ENCODE measurements around the gene SMIM1.
A peak's percentile ranks its signal among the peaks of the same experiment; 100 is the strongest.

Gene SMIM1

DNA sequence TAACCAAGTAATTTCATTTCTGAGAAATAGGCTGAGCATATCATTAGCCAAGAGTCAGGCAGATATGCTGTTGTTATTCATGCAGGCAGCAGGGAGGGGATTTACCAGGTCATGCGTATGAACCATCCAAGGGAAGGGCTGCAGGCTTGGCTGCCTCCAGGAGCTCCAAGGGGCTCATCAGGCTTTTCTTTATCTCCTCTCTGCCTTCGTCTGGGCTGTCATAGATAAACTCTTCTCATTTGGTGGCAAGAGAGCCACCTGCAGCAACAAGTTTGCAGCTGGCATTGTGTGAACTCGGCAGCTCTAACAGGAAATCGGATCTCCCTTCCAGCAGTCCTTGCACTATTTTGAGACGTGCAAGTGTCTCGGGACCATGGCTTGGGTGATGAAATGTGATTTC lies 12.8 kb upstream of the SMIM1 start:
- no peak for DNase-seq

DNA sequence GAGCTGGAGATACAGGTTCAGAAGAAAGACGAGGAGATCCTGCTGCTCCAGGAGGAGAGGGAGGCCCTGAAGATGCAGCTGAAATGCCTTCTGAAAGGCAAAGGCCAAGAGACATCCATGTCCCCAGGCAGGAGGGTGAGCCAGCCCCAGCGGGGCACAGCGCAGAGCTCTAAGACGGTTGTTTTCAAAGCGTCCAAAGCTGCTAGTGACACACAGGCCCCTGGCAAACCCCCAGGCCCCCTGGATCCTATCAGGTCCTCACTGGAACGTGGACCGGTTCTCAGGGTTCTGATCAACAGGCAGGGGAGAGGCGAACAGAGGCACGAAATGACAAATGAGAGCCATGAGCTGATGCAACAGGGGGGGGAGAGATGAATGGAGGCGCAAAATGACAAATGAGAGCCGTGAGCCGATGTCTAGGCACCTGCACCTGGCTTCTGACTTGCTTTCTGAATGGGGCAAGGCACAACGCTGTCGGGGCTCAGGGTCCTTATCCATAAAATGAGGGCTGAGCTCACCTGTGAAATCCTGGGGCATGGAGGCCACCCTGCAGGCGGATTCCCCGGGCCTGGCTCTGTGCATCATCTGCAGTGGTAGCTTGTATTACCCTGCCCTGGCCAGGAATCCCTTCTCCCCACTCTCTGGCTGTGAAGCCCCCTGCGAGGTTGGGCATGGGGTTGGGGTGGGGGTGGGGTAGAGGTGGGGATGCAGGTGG lies 11.1 kb upstream of the SMIM1 start:
- DNase-seq: no peak

GRCh38 chr1:3762151-3762872 lies 10.2 kb upstream of the SMIM1 start:
- no peak for DNase-seq

DNA sequence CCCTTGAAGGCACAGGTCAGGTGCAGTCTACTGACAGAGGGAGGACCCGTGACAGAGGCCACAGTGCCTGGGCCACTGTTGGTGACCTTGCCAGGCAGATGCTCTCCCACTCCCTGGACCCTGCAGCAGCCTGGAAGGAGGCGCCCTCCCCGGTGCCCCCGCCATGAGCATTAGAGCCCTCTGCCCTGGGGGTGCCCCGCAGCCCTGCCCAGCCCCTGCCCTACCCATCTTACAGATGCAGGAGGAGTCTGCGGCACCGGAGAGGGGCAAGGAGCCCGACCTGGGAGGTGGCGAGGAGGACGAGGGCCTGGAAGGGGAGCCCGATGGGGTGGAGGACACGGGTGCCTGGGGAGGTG lies 9.7 kb upstream of the SMIM1 start:
- no peak for DNase-seq

DNA sequence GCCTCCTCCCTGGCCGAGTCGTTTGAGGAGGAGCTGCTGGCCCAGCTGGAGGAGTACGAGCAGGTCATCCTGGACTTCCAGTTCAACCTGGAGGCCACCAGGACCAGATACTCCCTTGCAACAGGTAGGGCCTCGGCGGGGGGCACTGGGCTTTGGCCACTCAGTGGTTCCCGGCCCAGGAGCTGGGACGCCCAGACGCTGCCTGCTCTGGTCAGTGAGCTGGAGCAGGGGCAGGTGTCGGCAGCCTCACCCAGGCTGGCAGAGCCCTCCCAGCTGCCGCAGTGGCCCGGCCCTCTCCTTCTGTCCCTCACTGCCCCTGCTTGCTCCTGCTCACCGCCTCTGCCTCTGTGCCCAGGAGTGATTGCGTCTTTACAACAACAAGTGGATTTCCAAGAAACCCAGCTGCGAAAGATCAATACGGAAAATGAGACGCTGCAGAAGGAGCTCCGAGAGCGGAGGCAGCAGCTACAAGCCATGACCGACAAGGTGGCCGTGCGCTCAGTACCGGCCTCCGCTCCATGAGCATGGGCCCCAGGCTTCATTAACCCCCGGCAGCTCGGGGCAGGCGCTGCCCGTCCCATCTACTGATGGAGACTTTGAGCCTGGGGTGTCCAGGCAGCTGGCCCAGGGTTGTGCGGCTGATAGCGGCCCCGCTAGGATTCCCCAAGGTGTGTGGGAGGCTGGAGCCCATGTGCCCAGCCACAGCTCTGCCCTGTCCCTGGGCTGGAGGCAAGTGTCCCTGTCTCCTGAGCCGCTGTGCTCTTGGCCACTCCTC lies 9.0 kb upstream of the SMIM1 start:
- DNase-seq: no peak

GRCh38 chr1:3767328-3767925 lies 5.1 kb upstream of the SMIM1 start:
- DNase-seq: no peak

DNA sequence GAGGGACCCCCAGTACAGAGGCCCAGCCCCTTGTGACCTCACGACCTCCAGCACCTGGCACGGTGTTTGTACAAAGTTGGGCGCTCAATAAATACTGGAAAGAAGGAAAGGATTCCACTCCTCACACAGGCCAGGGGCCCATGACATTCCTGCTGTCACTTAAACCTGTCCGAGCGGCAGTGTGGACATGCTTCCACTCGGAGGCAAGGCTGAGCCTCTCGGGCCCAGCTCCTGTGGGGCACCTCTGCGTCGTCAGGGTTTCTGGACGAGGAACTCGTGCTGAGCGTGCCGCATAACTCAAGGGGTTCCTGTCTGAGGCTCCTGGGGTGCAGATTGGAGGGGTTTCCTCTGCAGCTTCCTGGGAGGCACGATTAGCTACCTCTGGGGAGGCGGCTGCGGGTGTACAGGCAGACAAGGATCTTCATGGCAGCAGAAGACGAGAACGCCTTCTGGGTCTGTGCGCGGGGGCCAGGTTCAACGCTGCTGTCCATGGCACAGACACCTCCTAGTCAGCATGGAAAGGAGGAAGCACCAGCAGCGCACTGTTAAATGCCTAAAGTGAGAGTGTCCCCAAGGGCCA lies 3.6 kb upstream of the SMIM1 start:
- no peak for DNase-seq

DNA sequence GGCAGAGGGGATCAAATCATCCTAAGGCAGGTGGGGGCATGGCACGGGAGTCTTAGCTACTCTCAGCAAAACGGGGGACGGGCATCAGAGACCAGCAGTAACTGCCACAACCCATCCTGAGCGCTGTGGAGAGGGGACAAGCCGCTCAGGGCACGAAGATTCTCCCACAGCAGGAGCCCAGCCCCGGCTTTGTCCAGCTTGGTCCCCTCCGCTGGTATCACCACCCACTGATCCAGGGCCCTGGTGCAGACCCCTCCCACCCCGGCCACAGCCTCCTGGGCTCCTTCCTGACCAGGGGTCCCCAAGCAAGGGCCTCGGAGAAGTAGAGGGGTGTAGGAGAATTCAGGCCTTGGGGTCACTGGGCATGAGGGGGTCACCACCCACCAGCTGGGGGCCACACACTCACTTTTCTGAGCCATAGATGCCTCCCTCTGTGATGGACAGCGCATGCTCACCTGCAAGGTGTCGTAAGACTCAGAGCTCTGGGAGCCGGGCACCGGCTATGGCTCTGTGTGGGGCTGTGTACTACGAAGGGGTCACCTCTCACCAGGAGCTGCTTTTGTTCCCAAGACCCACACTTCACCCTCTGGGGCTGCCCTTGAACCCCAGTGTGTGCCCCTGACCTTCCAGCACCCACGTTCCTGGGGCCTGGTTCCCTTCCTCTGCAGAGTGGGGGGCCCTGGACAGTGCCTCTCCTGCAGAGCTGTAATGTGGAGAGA lies 2.3 kb upstream of the SMIM1 start:
- no peak for DNase-seq

- DNase-seq: no peak
These were observed 1.2 kb upstream of the SMIM1 start for GRCh38 chr1:3771108-3772026.

DNA sequence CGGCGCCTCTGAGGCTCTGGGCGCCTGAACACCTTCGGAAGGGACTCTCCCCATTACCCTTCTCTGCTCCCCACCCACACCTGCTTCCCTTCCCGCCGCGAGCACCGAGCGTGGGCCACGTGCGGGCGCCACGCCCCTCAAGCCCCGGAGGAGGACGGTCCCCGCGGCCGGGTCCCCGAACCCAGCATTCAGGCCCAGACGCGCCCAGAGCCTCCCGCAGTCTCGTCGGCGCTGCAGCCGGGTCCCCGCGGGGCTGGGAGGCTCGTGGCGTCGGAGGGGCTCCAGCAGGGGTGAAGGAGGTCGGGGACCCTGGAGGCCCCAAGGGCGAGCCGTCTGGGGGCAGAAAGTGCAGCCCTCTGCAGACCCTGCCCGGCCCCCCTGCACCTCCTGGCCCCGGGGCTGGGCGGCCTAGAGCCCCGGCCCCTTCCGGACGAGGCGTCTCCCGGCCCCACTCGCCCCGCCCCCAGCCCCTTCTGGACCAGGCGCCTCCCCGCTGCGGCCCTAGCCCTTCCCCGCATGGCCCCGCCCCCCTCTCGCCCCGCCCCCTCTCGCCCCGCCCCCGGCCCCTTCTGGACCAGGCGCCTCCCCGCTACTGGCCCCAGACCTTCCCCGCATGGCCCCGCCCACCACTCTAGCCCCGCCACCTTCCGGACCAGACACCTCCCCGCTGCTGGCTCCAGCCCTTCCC lies 378 bp upstream of the SMIM1 start:
- peak; percentile 87 for DNase-seq

- DNase-seq: no peak
These were observed 1.2 kb downstream of the SMIM1 start for GRCh38 chr1:3773572-3774275.

- no peak for DNase-seq
These were observed 1.9 kb downstream of the SMIM1 start for GRCh38 chr1:3774276-3774945.

GRCh38 chr1:3774946-3775489 lies 2.5 kb downstream of the SMIM1 start:
- DNase-seq: no peak

DNA sequence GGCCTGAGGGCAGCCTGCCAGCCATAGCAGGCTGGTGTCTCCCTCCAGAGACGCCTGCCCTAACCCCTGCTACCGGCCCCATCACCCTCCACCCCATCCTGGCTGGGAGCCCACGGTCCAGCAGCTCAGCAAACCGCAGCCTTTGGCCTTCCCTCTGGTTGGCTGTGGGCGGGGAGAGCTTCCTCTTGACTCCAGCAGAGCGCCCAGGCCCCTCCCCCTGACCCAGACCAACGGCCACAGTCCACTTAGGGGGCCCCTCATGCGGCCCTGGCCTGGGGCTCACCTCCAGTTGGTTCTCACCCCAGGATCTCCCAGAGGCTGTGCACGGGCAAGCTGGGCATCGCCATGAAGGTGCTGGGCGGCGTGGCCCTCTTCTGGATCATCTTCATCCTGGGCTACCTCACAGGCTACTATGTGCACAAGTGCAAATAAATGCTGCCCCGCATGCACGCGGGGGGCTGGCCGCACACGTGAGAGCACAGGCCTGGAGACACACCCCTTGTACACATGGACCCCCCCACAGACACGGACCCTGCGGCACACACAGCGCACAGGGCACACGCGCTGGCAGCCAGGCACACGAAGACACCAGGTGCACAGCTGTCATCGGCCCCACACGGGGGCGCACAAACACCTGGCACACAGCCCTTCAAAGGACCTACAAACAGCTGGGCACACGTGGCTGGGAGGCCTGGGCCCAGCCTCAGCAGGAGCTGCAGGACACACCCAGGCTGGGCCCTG lies 3.1 kb downstream of the SMIM1 start:
- peak; percentile 64 for DNase-seq

DNA sequence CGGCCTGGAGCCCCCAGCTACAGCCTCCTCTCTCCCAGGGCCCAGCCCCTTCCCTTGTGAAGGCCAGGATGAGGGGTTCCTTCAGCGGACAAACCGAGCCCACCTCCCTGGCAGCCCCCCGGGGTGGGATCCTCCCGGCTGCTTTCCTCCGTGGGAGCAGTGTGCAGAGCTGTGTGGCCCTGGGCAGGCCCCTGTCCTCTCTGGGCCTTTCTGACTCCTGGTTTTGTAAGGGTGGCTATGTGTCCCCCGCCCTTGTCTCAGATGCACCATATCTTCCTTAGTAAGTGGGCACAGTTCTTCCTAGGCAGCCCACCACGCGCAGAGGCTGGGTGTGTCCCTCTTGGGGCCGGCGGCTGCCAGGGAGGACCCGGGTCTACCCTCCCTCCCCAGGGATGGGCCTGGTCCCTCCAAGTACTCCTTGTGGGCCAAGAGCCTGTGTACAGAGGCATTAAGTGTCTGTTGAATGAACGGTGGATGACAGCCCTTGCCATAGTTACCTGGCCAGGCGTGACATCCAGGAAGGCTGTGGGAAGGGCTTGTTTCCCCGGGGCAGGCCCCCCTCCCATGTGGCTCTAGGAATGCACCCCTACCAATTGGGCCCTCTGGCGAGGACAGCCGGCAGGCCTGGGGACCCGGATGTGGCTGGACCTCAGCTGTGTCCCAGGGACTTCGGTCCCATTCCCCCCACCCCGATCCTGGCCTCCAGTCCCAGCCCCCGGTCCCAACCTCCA lies 3.8 kb downstream of the SMIM1 start:
- DNase-seq: no peak

DNA sequence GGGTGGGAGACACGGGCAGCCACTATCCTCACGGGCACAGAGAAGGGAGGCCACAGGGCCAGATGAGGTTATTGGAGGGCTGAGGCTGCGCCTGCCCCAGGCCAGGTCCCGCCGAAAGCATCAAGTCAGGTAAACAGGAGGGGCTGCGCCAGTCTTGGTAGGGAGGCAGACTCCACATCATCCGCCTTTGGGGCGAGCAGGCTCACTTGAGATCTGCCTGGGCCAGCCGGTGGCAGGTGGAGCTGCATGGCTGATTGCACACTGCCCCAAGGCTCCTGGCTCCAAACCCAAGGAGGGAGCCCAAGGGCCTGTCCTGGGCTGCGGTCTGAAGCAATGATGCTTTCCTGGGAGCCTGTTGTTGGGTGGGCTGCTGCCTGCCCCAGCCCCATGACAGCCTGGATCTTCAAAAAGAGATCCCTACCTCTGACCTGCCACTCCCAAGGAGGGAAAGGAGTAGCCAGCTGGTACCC lies 4.6 kb downstream of the SMIM1 start:
- DNase-seq: no peak
